ENCODE data around the gene XPO6.

The XPO6 gene

DNA sequence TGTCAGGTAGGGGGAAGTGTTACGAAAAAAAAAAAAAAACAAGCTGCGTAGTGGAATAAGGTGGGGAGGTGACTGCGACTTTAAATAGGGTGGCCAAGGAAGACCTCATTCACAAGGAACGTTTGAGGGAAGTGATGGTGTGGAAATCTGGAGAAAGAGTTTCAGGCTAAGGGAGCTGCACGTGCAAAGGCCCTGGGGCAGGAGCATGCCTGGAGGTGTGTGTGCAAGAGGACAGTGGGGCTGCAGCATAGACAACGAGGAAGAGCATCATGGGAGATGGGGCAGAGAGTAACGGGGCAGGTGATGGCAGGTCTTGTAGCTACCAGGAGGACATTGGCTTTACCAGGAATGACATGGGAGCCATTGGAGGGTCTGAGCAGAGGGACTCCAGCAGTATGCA is 160.3 kb downstream of the XPO6 start:
- DNase-seq (ENCODE audit: low spot score): no peak
- TF ChIP-seq, protein P1, sequence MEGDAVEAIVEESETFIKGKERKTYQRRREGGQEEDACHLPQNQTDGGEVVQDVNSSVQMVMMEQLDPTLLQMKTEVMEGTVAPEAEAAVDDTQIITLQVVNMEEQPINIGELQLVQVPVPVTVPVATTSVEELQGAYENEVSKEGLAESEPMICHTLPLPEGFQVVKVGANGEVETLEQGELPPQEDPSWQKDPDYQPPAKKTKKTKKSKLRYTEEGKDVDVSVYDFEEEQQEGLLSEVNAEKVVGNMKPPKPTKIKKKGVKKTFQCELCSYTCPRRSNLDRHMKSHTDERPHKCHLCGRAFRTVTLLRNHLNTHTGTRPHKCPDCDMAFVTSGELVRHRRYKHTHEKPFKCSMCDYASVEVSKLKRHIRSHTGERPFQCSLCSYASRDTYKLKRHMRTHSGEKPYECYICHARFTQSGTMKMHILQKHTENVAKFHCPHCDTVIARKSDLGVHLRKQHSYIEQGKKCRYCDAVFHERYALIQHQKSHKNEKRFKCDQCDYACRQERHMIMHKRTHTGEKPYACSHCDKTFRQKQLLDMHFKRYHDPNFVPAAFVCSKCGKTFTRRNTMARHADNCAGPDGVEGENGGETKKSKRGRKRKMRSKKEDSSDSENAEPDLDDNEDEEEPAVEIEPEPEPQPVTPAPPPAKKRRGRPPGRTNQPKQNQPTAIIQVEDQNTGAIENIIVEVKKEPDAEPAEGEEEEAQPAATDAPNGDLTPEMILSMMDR (IDR thresholded peaks at IDR 0.05; ENCODE audit: extremely low read depth, missing control alignments): no peak

Measured in GM20000 (cell line).